ENCODE results near the gene SAXO1.

The SAXO1 gene

GRCh38 chr9:18909140-18910018 lies 123.6 kb downstream of the SAXO1 start:
- DNase-seq: no peak

GRCh38 chr9:18907927-18908625 lies 124.9 kb downstream of the SAXO1 start:
- DNase-seq: no peak

- DNase-seq: no peak
Measured at GRCh38 chr9:18906656-18907395, 126.2 kb downstream of the SAXO1 start.

- no peak for DNase-seq
Measured at GRCh38 chr9:18905883-18906629, 127.0 kb downstream of the SAXO1 start.

GRCh38 chr9:18905028-18905882 lies 127.8 kb downstream of the SAXO1 start:
- DNase-seq: no peak

- no peak for DNase-seq
Measured at GRCh38 chr9:18903450-18903849, 129.6 kb downstream of the SAXO1 start.

- no peak for DNase-seq
Measured at GRCh38 chr9:18896531-18897179, 136.4 kb downstream of the SAXO1 start.

- DNase-seq: no peak
Measured at GRCh38 chr9:18896004-18896403, 137.0 kb downstream of the SAXO1 start.

GRCh38 chr9:18893491-18893890 lies 139.5 kb downstream of the SAXO1 start:
- no peak for DNase-seq

GRCh38 chr9:18893046-18893445 lies 140.0 kb downstream of the SAXO1 start:
- DNase-seq: no peak

- DNase-seq: no peak
Measured at GRCh38 chr9:18891946-18892670, 140.9 kb downstream of the SAXO1 start.

- DNase-seq: no peak
Measured at GRCh38 chr9:18890372-18890771, 142.6 kb downstream of the SAXO1 start.

- no peak for DNase-seq
Measured at GRCh38 chr9:18889550-18889949, 143.5 kb downstream of the SAXO1 start.

- no peak for DNase-seq
Measured at GRCh38 chr9:18888290-18888689, 144.7 kb downstream of the SAXO1 start.

- no peak for DNase-seq
Measured at GRCh38 chr9:18887546-18887945, 145.5 kb downstream of the SAXO1 start.

GRCh38 chr9:18881758-18882157 lies 151.3 kb downstream of the SAXO1 start:
- DNase-seq: no peak

GRCh38 chr9:18877984-18878383 lies 155.0 kb downstream of the SAXO1 start:
- DNase-seq: no peak

All from femur (tissue), 1 donor.